Activated T-helper 2 cell treated with anti-CD3 and anti-CD28 coated beads, Interferon-gamma antibody, Interleukin-2, Interleukin-4, amounts not matched to agents 10 μg/mL and 5 μg/mL and 100 μg/mL, durations not matched to agents 14 hours and 24 hours and 36 hours (primary cell): Measurements from ENCODE around the gene ERCC6L2. TPM values are rescaled to one million over a fixed set of nuclear protein-coding genes. Genes with fewer than 3 reads are reported as not detected.

Source experiments
- DNase-seq: peaks from one replicate; pipeline ENCODE4 v3.0.0; 2021; ENCODE audit warnings: low spot score
- H3K27ac Mint-ChIP-seq: one replicate; pipeline ENCODE4 v1.8.0; 2021; ENCODE audit warnings: mixed read lengths
- H3K27me3 Mint-ChIP-seq: one replicate; pipeline ENCODE4 v1.8.0; 2021; ENCODE audit warnings: low read depth, mixed read lengths
- H3K36me3 Mint-ChIP-seq: one replicate; pipeline ENCODE4 v1.8.0; 2021; ENCODE audit warnings: low read depth, mixed read lengths
- H3K4me1 Mint-ChIP-seq: one replicate; pipeline ENCODE4 v1.8.0; 2021; ENCODE audit warnings: low read depth, mixed read lengths
- H3K4me3 Mint-ChIP-seq: one replicate; pipeline ENCODE4 v1.8.0; 2021; ENCODE audit warnings: low read depth, mild to moderate bottlenecking, moderate library complexity, mixed read lengths
- H3K9me3 Mint-ChIP-seq: one replicate; pipeline ENCODE4 v1.8.0; 2021; ENCODE audit warnings: mixed read lengths
- intact Hi-C: fragments of 100-400 bp; cut with micrococcal nuclease; formaldehyde crosslinking; loops from one replicate; pipeline ENCODE4 v1.15.1; 2023
- total RNA-seq: library from RNA; stranded (reverse); gene quantifications from 2 replicates; pipeline ENCODE4 v1.2.3, GENCODE V29; 2022

The ERCC6L2 gene
- total RNA-seq, 1 donor from 2014 or later: 28.2 TPM

- H3K27me3 Mint-ChIP-seq: no peaks in the 10 kb centered on the region
- H3K27ac Mint-ChIP-seq: no peak overlapping the region
- H3K4me1 Mint-ChIP-seq: peaks cover 30% of the 10 kb centered on the region
Observed at GRCh38 chr9:95876138-95876444, 600 bp downstream of the ERCC6L2 start.

GRCh38 chr9:95876595-95876994, 1.1 kb downstream of the ERCC6L2 start:
- intact Hi-C loops: loop anchor here (5.0 to 10.0 kb wide), 2 partner anchors 369 to 538 kb away; partner anchors contain the start of gene ZNF367
- Mint-ChIP-seq H3K4me3 (no peak overlapping the region), H3K27me3 (no peaks in the 10 kb centered on the region), H3K9me3 (peaks cover 11% of the 10 kb centered on the region), H3K4me1 (peaks cover 30% of the 10 kb centered on the region), H3K27ac (no peak overlapping the region), H3K36me3 (peaks cover 55% of the 10 kb centered on the region)
- no peak for DNase-seq

More at GRCh38 chr9:95876138-95876444, 600 bp downstream of the ERCC6L2 start:
- Mint-ChIP-seq H3K36me3 (peaks cover 57% of the 10 kb centered on the region), H3K4me3 (no peak overlapping the region), H3K9me3 (peaks cover 16% of the 10 kb centered on the region)
- no peak for DNase-seq
- intact Hi-C loops: loop anchor here (5.0 to 10.0 kb wide), 2 partner anchors 369 to 539 kb away; partner anchors contain the start of gene ZNF367

- Mint-ChIP-seq H3K9me3 (peaks cover 7% of the 10 kb centered on the region), H3K4me1 (peaks cover 34% of the 10 kb centered on the region), H3K4me3 (peak overlapping the region; percentile 49), H3K27ac (peak overlapping the region; percentile 78), H3K27me3 (no peaks in the 10 kb centered on the region), H3K36me3 (peaks cover 54% of the 10 kb centered on the region)
- no peak for DNase-seq
- intact Hi-C loops: loop anchor here (5.0 to 10.0 kb wide), 2 partner anchors 371 to 537 kb away; partner anchors contain the start of gene ZNF367
Observed at GRCh38 chr9:95877984-95878383, 2.5 kb downstream of the ERCC6L2 start.

GRCh38 chr9:95879591-95879990, 4.1 kb downstream of the ERCC6L2 start:
- Mint-ChIP-seq H3K9me3 (peaks cover 7% of the 10 kb centered on the region), H3K4me1 (peaks cover 35% of the 10 kb centered on the region), H3K36me3 (peaks cover 55% of the 10 kb centered on the region), H3K27ac (no peak overlapping the region), H3K27me3 (no peaks in the 10 kb centered on the region), H3K4me3 (no peak overlapping the region)
- DNase-seq: no peak
- intact Hi-C loops: loop anchor here (5.0 to 10.0 kb wide), 2 partner anchors 372 to 535 kb away; partner anchors contain the start of gene ZNF367

GRCh38 chr9:95880021-95880690, 4.7 kb downstream of the ERCC6L2 start:
- no peaks in the 10 kb centered on the region for H3K27me3 Mint-ChIP-seq
- no peak overlapping the region for H3K4me3 Mint-ChIP-seq
- H3K27ac Mint-ChIP-seq: peak overlapping the region; percentile 8
- no peak for DNase-seq
- intact Hi-C loops: no loop called here
- H3K9me3 Mint-ChIP-seq: peaks cover 7% of the 10 kb centered on the region
- H3K4me1 Mint-ChIP-seq: peaks cover 32% of the 10 kb centered on the region
- peaks cover 55% of the 10 kb centered on the region for H3K36me3 Mint-ChIP-seq

- no peak for DNase-seq
- intact Hi-C loops: loop anchor here (5.0 kb wide), 1 partner anchor 44 kb away; no protein-coding TSS in a partner anchor
- H3K27me3 Mint-ChIP-seq: no peaks in the 10 kb centered on the region
- peaks cover 6% of the 10 kb centered on the region for H3K9me3 Mint-ChIP-seq
- H3K36me3 Mint-ChIP-seq: peaks cover 64% of the 10 kb centered on the region
- H3K4me3 Mint-ChIP-seq: peak overlapping the region; percentile 30
- H3K27ac Mint-ChIP-seq: peak overlapping the region; percentile 12
- H3K4me1 Mint-ChIP-seq: peaks cover 38% of the 10 kb centered on the region
Observed at GRCh38 chr9:95887926-95888497, 12.5 kb downstream of the ERCC6L2 start.

- Mint-ChIP-seq H3K27me3 (no peaks in the 10 kb centered on the region), H3K9me3 (peaks cover 16% of the 10 kb centered on the region), H3K4me3 (no peak overlapping the region), H3K4me1 (peaks cover 29% of the 10 kb centered on the region), H3K36me3 (peaks cover 52% of the 10 kb centered on the region), H3K27ac (no peak overlapping the region)
- no peak for DNase-seq
- intact Hi-C loops: no loop called here
Observed at GRCh38 chr9:95890594-95890993, 15.1 kb downstream of the ERCC6L2 start.

- no peak overlapping the region for H3K4me3 Mint-ChIP-seq
- no peaks in the 10 kb centered on the region for H3K27me3 Mint-ChIP-seq
- DNase-seq: no peak
- peaks cover 52% of the 10 kb centered on the region for H3K36me3 Mint-ChIP-seq
- H3K9me3 Mint-ChIP-seq: peaks cover 20% of the 10 kb centered on the region
- no peak overlapping the region for H3K27ac Mint-ChIP-seq
- intact Hi-C loops: no loop called here
- H3K4me1 Mint-ChIP-seq: peaks cover 29% of the 10 kb centered on the region
Observed at GRCh38 chr9:95891067-95891671, 15.7 kb downstream of the ERCC6L2 start.

- DNase-seq: no peak
- H3K9me3 Mint-ChIP-seq: peaks cover 26% of the 10 kb centered on the region
- peaks cover 32% of the 10 kb centered on the region for H3K4me1 Mint-ChIP-seq
- no peaks in the 10 kb centered on the region for H3K27me3 Mint-ChIP-seq
- no peak overlapping the region for H3K4me3 Mint-ChIP-seq
- intact Hi-C loops: no loop called here
- H3K36me3 Mint-ChIP-seq: peaks cover 55% of the 10 kb centered on the region
- no peak overlapping the region for H3K27ac Mint-ChIP-seq
Observed at GRCh38 chr9:95892690-95893089, 17.2 kb downstream of the ERCC6L2 start.

GRCh38 chr9:95896580-95896979, 21.1 kb downstream of the ERCC6L2 start:
- no peak for DNase-seq
- peaks cover 57% of the 10 kb centered on the region for H3K36me3 Mint-ChIP-seq
- intact Hi-C loops: no loop called here
- H3K27me3 Mint-ChIP-seq: no peaks in the 10 kb centered on the region
- H3K9me3 Mint-ChIP-seq: peaks cover 26% of the 10 kb centered on the region
- H3K27ac Mint-ChIP-seq: no peak overlapping the region
- H3K4me3 Mint-ChIP-seq: no peak overlapping the region
- peaks cover 20% of the 10 kb centered on the region for H3K4me1 Mint-ChIP-seq

- no peak overlapping the region for H3K27ac Mint-ChIP-seq
- intact Hi-C loops: no loop called here
Observed at GRCh38 chr9:95901506-95901905, 26.0 kb downstream of the ERCC6L2 start.

GRCh38 chr9:95903398-95903797, 27.9 kb downstream of the ERCC6L2 start:
- H3K4me3 Mint-ChIP-seq: no peak overlapping the region
- DNase-seq: no peak
- H3K27ac Mint-ChIP-seq: no peak overlapping the region
- H3K36me3 Mint-ChIP-seq: peaks cover 25% of the 10 kb centered on the region
- no peaks in the 10 kb centered on the region for H3K9me3 Mint-ChIP-seq
- H3K4me1 Mint-ChIP-seq: peaks cover 9% of the 10 kb centered on the region
- intact Hi-C loops: no loop called here
- H3K27me3 Mint-ChIP-seq: no peaks in the 10 kb centered on the region

More at GRCh38 chr9:95901506-95901905, 26.0 kb downstream of the ERCC6L2 start:
- no peaks in the 10 kb centered on the region for H3K27me3 Mint-ChIP-seq
- H3K36me3 Mint-ChIP-seq: peaks cover 32% of the 10 kb centered on the region
- DNase-seq: no peak
- peaks cover 3% of the 10 kb centered on the region for H3K9me3 Mint-ChIP-seq
- H3K4me3 Mint-ChIP-seq: no peak overlapping the region
- peaks cover 11% of the 10 kb centered on the region for H3K4me1 Mint-ChIP-seq

- DNase-seq: no peak
- peaks cover 26% of the 10 kb centered on the region for H3K36me3 Mint-ChIP-seq
- no peak overlapping the region for H3K4me3 Mint-ChIP-seq
- no peaks in the 10 kb centered on the region for H3K9me3 Mint-ChIP-seq
- no peak overlapping the region for H3K27ac Mint-ChIP-seq
- H3K4me1 Mint-ChIP-seq: peaks cover 9% of the 10 kb centered on the region
- intact Hi-C loops: no loop called here
- no peaks in the 10 kb centered on the region for H3K27me3 Mint-ChIP-seq
Observed at GRCh38 chr9:95907794-95908193, 32.3 kb downstream of the ERCC6L2 start.
